ENCODE results near the gene LRRK2. TPM values are rescaled to one million over a fixed set of nuclear protein-coding genes. Genes with fewer than 3 reads are reported as not detected.
"Not testable (repeated sequence)": the region's sequence is repeated elsewhere in the genome, so short reads cannot be mapped to it uniquely, and the experiment has no call there.

The LRRK2 gene
- total RNA-seq, 1 experiment from 2014 or later, result not detected

DNA sequence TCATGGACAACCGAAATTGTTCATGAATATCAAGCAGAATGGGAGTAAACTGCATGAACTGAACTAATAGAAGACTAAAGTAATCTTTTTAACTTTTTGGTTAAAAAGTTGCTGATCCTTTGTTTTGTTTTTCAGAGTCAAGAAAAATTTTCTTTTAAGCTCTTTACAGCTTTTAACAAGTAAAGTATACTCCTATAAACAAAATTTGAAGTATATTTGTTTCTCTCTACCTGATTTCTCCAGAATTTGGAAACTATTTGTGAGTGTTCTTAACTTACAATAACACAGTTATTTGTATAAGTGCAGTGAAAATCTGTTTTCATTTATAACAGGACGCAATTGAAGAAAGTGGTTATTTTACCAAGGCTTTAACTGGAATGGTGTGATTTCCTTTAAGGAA is 12.2 kb upstream of the LRRK2 start:
- DNase-seq (ENCODE audit: low spot score), result no peak

GRCh38 chr12:40215982-40216381 is 8.8 kb upstream of the LRRK2 start:
- no peak for DNase-seq (ENCODE audit: low spot score)

GRCh38 chr12:40216516-40217288 is 8.1 kb upstream of the LRRK2 start:
- DNase-seq (ENCODE audit: low spot score), result no peak

GRCh38 chr12:40219760-40220159 is 5.0 kb upstream of the LRRK2 start:
- no peak for DNase-seq (ENCODE audit: low spot score)

DNA sequence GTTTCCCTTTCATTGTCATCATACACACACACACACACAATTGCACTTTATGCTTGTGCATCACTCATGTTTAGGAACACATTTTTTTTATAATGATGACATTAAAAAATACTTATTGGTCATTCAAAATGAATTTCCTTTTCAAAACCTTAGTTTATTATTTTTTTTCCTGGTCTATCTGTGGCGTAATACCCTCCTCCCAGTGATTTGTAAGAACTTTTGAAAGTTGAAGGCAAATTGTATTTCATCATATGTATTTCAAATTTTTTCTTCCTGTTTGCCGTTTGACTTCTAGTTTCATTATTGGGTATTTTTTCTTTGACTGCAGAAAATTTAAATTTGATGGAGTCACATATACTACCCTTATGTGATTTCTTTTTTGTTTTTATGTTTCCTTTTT is 2.5 kb upstream of the LRRK2 start:
- no peak for DNase-seq (ENCODE audit: low spot score)

DNA sequence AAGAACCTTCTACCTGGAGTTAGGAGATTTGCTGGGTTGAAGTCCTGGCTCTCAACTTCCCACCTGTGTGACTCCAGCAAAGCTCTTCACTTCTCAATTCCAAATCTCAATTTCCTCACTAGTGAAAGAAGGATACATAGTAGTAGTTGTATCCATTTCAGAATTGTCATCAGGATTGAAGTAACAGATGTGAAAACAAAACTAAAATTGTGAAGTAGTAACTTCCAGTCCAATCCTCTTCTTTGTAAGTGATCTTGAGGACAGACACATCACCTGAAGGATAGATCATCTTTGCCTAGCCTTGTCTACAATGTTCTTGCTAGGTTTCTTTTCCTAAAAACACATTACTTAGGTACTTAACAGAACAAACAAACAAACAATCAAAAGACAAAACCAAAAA is 1.2 kb upstream of the LRRK2 start:
- DNase-seq (ENCODE audit: low spot score), result no peak

DNA sequence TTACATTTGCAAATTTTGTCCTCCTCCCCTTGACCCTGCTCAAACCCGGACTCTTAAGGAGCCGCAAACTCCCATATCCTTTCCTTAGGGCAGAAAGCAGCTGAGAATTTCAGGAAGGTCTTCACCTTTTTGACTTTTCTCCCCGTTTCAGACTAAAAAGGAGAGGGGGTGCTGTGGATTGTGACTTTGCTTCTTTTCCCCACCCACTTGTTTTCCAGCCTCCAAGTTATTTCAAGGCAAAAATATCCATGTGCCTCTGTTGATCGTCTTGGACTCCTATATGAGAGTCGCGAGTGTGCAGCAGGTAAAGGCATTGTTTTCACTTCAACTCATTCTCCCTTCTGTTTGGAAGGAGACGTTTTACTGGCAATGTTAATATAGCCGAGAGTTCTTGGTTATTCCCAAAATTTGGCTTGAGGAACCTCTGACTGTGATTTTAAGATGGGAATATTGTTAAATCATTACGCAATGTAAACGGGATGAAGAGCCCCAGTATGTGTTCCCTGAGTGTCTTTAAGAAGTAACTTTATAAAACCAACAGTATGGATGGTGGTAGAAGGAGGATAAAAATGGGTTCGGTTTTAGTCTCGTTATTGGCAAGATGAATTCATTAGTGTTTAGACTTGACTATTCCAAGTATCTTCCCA is 663 bp downstream of the LRRK2 start:
- DNase-seq (ENCODE audit: low spot score), result no peak

DNA sequence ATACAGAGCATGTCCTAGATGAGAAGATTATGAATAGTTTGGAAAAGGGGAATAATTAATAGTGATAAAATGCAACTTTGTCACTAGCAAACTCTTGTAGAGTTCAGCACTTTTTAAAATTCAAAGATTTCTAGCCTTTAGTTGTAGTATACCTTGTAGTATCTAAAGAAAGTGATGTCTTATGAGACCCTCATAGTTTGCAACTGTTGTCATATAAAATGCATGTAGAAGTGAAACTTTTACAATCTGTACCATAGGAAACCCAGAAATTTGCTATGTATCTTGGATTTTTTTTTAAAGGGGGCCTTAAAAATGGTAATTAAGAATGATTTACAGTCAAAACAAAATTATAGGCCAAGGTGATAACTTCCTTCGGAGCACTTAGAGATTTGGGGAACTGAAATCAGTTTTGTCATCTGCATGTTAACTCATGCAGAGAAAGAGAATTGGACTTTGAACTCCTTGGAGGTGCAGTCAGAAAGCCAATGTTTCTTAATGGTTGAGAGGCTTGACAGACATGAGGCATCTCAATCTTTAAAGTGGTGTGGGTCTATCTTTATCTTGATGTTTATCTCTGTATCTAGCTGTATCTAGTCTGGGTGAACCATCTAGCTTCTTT is 1.3 kb downstream of the LRRK2 start:
- DNase-seq (ENCODE audit: low spot score), result no peak

- no peak for DNase-seq (ENCODE audit: low spot score)
Observed at GRCh38 chr12:40226705-40227104, 1.9 kb downstream of the LRRK2 start.

DNA sequence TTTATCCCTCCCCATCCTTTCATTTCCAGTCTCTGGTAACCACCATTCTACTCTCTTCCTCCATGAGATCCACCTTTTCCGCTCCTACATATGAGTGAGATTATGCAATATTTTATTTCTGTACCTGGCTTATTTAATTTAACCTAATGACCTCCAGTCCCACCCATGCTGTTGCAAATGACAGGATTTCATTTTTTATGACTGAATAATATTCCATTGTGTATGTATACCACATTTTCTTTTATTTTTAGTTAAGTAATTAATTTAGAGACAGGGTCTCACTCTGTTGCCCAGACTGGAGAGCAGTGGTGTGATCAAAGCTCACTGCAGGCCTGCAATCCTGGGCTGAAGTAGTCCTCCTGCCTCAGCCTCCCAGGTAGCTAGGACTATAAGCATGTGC is 2.6 kb downstream of the LRRK2 start:
- no peak for DNase-seq (ENCODE audit: low spot score)

DNA sequence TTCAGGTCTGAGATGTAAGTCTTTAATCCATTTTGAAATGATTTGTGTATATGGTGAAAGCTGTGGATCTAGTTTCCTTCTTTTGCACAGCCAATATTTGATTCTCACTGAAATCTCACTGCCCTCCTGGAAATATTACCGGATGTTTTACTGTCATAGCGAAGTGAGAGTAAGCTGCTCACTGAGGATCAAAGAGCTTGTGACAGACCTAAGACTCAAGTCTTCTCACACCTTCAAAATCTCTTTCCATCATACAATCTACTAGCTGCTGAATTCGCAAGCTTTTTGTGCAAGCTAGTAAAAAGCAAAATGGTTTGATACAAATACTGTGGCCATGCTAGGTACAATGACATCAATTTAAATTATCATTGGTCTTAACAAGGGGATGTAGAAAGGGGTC is 3.9 kb downstream of the LRRK2 start:
- no peak for DNase-seq (ENCODE audit: low spot score)

DNA sequence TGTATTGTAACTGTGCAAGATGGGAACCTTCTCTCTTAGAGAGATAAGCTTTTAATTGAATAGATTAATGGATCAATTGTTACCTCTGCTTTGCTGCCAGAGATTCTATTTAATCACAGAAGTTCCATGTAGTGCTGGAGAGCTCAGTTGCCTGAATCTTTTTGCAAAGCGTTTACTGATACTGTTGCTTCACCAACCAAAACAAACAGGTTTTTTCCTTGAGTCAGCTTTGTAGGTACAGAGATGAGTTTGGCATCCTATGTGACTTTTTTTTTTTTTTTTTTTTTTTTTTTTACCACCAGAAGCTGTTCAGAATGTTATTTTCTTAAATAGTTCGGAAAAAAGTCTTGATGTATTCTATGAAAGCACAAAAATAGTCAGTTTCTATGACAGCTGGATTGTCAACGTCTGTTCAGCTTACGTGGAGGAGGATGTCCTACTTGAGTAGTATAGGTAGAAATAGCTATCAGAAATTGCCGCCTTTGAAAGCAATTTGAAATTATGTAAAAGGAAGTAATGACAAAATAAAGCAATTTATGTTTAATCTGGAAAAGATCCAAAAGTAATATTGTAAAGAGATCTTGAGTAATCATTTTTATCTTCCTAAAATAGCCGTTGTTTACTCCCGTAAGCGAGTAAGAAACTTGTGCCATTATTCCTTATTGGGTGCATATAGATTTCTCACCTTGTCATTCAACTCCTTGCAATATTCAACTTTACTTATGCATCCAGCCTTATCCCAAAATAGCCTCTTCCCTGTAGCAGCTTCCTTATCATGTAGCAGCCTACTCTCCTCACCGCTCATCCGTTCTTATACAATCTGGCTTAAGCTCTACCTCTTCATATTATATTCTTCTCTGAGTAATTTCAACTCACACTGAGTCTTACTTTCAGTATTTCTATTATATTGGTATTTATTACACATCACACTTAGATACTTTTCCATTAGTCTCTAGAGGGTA is 5.2 kb downstream of the LRRK2 start:
- no peak for DNase-seq (ENCODE audit: low spot score)

GRCh38 chr12:40232602-40233001 is 7.8 kb downstream of the LRRK2 start:
- no peak for DNase-seq (ENCODE audit: low spot score)

GRCh38 chr12:40233741-40234367 is 9.1 kb downstream of the LRRK2 start:
- DNase-seq (ENCODE audit: low spot score), result no peak

GRCh38 chr12:40236357-40236850 is 11.6 kb downstream of the LRRK2 start:
- DNase-seq (ENCODE audit: low spot score), result no peak

DNA sequence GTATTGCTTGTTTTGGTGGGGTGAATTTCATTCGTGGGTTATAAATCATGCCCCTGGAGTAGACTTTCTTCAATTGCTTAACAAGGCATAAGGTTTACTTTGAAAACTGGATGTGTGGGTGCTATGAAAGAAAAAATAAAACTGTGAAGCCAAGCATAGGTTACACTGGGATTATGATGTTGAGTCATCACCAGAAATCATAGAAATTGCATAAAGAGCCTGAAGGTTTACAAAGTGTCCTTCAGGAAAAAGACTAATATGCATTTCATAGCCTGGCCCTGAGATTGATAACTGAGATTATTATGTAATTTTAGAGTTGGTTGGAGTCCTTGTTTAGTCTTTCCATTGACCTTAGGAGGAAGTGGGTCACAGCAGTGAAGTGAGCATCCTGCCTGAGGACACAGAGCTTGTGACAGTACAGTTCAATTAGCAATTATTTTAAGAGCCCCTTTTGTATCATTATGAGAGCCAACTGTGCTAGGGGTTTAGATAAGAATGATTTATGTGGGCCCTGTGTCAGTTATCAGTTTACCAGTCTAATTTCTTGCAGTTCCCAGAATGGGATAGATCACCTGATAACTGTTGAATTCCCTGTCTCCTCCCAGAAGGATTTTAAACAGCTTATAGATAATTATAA is 13.6 kb downstream of the LRRK2 start:
- DNase-seq (ENCODE audit: low spot score), result no peak

GRCh38 chr12:40238979-40239378 is 14.2 kb downstream of the LRRK2 start:
- DNase-seq (ENCODE audit: low spot score), result no peak

DNA sequence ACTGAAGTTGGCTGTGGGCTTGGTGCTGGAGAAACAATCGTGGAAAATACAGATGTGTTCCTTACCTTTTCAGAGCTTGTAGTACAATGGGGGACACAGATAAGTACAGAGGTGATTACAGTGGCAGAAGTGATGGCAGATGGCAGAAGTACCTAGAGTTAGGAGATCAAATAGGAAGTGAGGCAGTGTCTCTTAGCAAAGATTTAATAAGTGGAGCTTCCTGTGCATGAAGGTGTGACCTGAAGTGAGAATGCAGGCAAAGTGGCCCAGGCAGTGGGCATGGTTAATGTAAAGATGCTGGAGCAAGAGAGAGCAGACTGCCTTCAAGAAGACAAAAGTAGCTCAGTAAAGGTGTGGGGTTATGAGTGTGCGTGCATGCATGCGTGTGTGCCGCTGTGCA is 16.0 kb downstream of the LRRK2 start:
- no peak for DNase-seq (ENCODE audit: low spot score)

- no peak for DNase-seq (ENCODE audit: low spot score)
Observed at GRCh38 chr12:40241741-40242140, 16.9 kb downstream of the LRRK2 start.

DNA sequence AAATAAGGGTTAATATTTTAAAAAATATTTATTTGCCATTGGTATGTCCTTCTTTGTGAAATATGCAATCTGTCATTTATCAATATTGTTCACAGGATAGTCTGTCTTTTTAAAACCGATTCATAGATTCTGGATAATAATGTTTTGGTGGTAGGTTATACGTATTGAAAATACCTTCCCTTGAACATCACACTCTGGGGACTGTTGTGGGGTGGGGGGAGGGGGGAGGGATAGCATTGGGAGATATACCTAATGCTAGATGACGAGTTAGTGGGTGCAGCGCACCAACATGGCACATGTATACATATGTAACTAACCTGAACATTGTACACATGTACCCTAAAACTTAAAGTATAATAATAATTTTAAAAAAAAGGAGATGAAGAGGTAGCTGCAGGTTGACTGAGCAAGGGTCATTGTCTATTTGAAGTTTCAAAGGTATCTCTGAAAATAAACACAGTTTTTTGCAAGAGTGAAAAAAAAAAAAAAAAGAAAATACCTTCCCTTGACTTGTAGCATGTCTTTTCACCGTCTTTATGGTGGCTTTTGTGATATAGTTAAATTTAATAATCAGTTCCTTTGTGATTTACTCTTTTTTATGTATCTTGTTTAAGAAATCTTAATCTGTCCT is 19.8 kb downstream of the LRRK2 start:
- DNase-seq (ENCODE audit: low spot score), result not testable (repeated sequence)

Measured in HT-29 (cell line).